Pulmonary artery endothelial cell (primary cell): ENCODE results near the gene RAB15. TPM values are rescaled to one million over a fixed set of nuclear protein-coding genes. Genes with fewer than 3 reads are reported as not detected.
A peak's percentile ranks its signal among the peaks of the same experiment; 100 is the strongest.

ENCODE experiments used
- DNase-seq: peaks from one replicate; pipeline ENCODE4 v3.0.0-alpha.2; 2011; ENCODE audit warnings: low read depth, low spot score
- total RNA-seq: library from RNA; depleted of rRNA; stranded (reverse); fragments of >200 nt; gene quantifications from 2 replicates; pipeline ENCODE4 v1.2.3, GENCODE V29; 2014

RAB15 gene
- total RNA-seq, 1 donor from 2014 or later = 17.2 TPM

- DNase-seq = no peak
These were observed 18.2 kb upstream of the RAB15 start for GRCh38 chr14:64990296-64990695.

GRCh38 chr14:64987438-64987767 is 15.3 kb upstream of the RAB15 start:
- no peak for DNase-seq

- DNase-seq = peak; percentile 84
These were observed 14.7 kb upstream of the RAB15 start, which contains the start of gene FNTB for GRCh38 chr14:64986648-64987437. Gene FNTB (plus strand): TSS chr14:64986895. CDS start chr14:64986954, 59 bp downstream.

GRCh38 chr14:64983439-64984310 is 11.5 kb upstream of the RAB15 start:
- DNase-seq = no peak

GRCh38 chr14:64979336-64980074 is 7.4 kb upstream of the RAB15 start:
- DNase-seq = no peak

- no peak for DNase-seq
These were observed 2.4 kb upstream of the RAB15 start for GRCh38 chr14:64974563-64974962.

- no peak for DNase-seq
These were observed 1.7 kb upstream of the RAB15 start for GRCh38 chr14:64973826-64974225.

- no peak for DNase-seq
These were observed 898 bp upstream of the RAB15 start for GRCh38 chr14:64973026-64973442.

- no peak for DNase-seq
These were observed 619 bp downstream of the RAB15 start for GRCh38 chr14:64971491-64971942.

GRCh38 chr14:64970776-64971477 is 1.2 kb downstream of the RAB15 start:
- DNase-seq = no peak

GRCh38 chr14:64970041-64970440 is 2.1 kb downstream of the RAB15 start:
- DNase-seq = no peak

- DNase-seq = no peak
These were observed 3.5 kb downstream of the RAB15 start for GRCh38 chr14:64968651-64969050.

- DNase-seq = no peak
These were observed 4.0 kb downstream of the RAB15 start for GRCh38 chr14:64968167-64968566.

GRCh38 chr14:64966976-64967375 is 5.2 kb downstream of the RAB15 start:
- no peak for DNase-seq

GRCh38 chr14:64965356-64966000 is 6.7 kb downstream of the RAB15 start:
- no peak for DNase-seq

- no peak for DNase-seq
These were observed 8.5 kb downstream of the RAB15 start for GRCh38 chr14:64963611-64964010.

- no peak for DNase-seq
These were observed 11.3 kb downstream of the RAB15 start for GRCh38 chr14:64960762-64961276.

- DNase-seq = no peak
These were observed 13.4 kb downstream of the RAB15 start for GRCh38 chr14:64958743-64959142.

GRCh38 chr14:64958201-64958600 is 13.9 kb downstream of the RAB15 start:
- DNase-seq = no peak

GRCh38 chr14:64956697-64957406 is 15.3 kb downstream of the RAB15 start:
- no peak for DNase-seq
